Activated CD4-positive, alpha-beta T cell treated with anti-CD3 and anti-CD28 coated beads, Interleukin-2, Interleukin-6, amounts not matched to agents 100 ng/mL and 50 ng/mL, durations not matched to agents 16 hours and 8 hours (primary cell): ENCODE results near the gene AKR1B1.
A peak's percentile ranks its signal among the peaks of the same experiment; 100 is the strongest.

Experiments used
- DNase-seq: peaks from one replicate; pipeline ENCODE4 v3.0.0-alpha.2; 2020

AKR1B1 gene

GRCh38 chr7:134443396-134444070, 15.4 kb downstream of the AKR1B1 start:
- no peak for DNase-seq

- no peak for DNase-seq
Observed at GRCh38 chr7:134442441-134443220, 16.3 kb downstream of the AKR1B1 start.

DNA sequence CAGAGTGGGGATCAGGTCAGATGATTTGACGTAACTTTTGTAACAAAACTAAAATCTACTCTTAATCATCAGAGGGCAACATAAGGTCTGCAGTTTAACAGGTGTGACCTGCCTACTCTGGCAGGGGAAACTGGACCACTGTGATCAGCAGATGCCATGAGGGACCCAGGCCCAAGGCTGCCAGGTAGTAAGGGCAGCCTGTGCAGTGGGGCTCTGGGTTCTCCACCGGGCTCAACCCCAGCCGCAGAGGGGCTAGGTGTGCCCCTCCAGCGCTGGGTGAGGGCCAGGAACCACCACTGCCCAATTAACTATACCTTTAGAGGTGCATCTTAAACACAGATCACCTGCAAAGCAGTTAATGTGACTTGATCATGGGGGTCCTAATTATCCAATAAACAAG, 17.6 kb downstream of the AKR1B1 start:
- no peak for DNase-seq

- no peak for DNase-seq
Observed at GRCh38 chr7:134440476-134440875, 18.4 kb downstream of the AKR1B1 start.

DNA sequence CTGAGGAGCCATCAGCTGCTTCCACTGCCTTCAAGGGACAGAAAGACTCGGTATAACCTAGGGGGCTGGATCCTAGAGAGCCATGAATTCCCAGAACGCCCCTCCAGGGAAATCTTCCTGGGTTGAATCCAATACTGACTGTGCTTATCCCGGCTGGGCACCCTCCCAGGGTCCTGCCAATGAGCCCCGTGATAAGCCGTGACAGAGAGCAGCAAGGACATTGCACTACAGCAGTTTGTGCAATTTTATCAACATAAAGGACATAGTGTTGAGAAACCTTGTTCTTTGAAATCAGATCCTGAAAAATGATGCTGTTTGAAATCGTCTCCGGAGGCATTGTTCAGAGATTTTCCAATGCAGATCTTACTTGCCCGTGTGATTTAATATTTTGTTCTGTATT, 18.8 kb downstream of the AKR1B1 start:
- no peak for DNase-seq

GRCh38 chr7:134438946-134439345, 20.0 kb downstream of the AKR1B1 start:
- DNase-seq, result no peak

GRCh38 chr7:134435161-134435920, 23.6 kb downstream of the AKR1B1 start:
- DNase-seq, result no peak

DNA sequence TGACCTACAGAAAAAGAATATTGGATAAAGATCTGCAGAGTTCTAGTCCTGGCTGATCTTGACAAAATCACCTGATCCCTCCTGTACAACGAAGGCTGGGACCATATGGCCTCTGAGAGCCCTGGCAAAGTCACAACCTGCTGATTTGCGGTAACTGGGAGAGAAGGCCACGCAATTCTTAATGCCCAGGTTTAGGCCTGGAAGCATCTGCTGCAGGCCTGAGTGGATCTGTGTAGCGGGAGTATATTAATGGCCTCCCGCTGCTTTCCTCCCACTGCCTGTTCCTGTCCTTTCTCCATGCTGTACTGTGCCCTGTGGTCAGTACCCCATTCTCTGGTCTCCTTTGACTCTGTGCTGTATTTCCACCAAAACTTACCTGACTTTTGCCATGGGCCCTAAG, 24.2 kb downstream of the AKR1B1 start:
- no peak for DNase-seq

DNA sequence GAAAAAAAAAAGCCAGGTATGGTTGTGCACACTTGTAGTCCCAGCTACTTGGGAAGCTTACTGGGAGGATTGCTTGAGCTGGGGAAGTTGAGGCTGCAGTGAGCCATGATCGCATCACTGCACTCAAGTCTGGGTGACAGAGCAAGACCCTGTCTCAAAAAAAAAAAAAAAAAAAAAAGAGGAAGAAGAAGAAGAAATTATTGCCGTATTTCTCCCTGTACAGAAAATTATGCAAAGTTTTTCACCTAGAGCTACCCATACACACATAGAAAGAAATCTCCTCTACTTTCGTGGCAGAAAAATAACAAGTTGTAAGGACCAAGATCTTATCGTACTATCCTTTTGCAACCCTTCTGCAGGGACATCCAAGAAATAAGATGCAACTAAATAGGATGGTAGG, 25.5 kb downstream of the AKR1B1 start:
- no peak for DNase-seq

DNA sequence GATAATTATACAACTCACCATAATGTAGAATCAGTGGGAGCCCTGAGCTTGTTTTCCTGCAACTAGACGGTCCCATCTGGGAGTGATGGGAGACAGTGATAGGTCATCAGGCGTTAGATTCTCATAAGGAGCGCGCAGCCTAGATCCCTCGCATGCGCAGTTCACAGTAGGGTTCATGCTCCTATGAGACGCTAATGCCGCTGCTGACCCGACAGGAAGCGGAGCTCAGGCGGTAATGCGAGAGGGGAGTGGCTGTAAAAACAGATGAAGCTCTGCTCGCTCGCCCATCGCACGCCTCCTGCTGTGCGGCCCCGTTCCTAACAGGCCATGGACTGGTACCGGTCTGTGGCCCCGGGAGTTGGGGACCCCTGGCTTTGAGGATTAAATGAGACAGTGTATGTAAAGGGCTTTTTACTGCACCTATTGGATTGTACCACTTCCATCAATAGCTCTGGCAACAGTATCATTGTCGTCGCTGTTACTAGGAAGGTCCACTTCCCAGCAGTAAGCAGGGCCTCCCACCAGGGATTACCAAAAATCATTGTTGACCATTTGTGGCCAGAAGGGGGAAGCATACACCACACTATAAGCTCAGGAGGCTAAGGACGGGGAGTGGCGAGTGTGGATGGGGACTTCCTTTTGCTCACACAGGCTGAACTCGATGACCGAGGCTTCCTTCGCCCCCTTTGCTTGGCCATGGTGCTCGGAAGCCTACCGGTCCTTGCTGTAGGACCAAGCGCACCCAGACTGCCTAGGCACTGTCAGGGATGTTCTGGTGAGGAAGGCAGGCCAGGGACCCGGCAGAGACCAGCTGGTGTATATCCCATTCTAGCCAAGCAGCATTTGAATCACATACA, 26.4 kb downstream of the AKR1B1 start:
- DNase-seq, result peak; percentile 87

GRCh38 chr7:134431815-134432214, 27.1 kb downstream of the AKR1B1 start:
- DNase-seq, result no peak

DNA sequence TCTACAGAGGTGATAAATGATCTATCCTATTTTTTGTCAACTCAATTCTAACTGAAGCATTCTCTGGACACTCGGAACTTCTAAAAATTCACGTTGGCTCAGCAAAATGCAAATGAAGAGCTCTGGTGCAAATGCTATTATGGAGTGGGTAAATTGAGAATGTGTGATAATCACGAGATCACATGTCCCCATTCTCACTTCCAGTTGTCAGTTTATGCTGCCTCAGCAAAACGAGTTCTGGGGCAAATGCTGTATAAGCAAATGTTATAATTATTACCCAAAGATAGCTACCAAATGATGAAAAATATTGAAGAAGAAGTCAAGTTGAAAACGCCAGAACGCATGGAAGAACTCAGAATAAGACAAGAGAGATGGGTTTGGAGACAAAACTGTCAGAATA, 29.4 kb downstream of the AKR1B1 start:
- no peak for DNase-seq

GRCh38 chr7:134428942-134429341, 30.0 kb downstream of the AKR1B1 start:
- DNase-seq, result no peak

DNA sequence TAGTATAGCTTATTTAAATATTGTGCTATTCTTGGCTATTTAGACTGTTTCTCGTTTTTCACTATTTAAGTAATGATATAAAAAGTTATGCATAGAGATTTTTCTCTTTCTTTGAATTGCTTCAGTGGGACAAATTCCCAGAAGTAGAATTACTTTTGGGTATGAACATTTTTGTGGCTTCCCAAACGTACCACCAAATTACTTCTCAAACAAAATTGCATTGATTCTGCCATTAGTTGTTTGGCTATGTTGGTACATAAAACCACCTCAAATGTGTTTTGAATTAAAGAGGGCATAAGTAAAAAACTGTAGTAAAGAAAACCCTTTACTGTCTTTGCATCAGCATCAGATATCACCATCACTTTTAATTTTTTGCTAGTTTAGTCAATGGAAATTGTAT, 31.0 kb downstream of the AKR1B1 start:
- no peak for DNase-seq

GRCh38 chr7:134425777-134426176, 33.1 kb downstream of the AKR1B1 start:
- no peak for DNase-seq

DNA sequence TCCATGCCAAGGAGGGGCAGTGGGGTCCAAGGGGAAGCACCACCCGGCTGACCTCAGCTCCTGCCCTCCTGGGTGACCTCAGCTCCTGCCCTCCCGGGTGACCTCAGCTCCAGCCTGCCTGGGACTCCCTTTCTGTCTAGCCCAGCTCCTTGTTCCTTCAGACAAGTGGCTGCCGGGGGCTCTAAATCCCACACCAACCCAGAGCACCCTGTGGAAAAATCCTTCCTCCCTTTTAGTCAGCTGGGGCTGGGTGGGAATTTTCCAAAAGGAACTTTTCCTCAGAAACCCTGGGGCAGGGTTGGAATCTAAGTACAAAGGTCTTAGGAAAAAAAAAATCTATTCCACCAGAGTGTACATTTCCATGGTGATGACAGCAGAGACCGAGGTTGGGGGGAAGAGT, 36.3 kb downstream of the AKR1B1 start:
- DNase-seq, result no peak

DNA sequence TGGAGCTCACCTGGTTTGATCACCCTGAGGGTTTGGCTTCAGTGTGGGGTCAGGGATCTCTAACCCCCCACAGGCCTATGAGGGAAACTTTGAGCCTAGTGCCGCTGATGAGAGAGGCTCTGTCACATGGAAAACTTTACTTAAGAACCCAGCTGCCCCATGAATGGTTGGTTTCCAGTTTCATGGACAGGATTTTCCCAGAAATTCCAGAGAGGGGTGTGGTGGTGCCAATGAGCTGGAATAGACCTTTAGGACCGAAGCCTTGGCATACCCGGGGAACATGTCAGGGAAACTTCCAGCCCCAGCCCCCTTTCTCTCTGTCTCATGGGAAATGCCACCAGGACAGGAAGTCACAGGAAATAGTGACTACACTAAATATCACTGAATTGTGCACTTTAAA, 36.9 kb downstream of the AKR1B1 start:
- no peak for DNase-seq

- DNase-seq, result peak; percentile 17
Observed at GRCh38 chr7:134420424-134421125, 38.3 kb downstream of the AKR1B1 start.

DNA sequence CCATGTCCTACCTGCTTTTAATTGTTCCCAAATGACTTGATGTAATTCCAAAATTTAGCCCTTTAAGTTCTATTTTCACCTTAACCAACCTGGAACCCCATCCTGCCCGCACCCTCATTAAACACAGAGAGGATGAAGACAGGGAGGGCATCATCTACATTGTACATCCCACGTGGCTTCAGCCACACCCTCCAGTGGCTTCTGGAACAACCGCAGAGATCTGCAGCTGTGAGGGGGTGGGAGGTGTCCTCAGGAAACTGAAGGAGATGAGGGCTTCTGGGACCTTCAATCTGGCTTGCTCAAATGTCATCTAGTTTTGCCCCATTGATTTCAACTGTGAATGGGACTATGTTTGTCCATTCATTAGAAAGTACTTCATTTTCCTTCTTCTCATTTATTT, 39.0 kb downstream of the AKR1B1 start:
- DNase-seq, result no peak

- DNase-seq, result no peak
Observed at GRCh38 chr7:134419085-134419484, 39.8 kb downstream of the AKR1B1 start.

DNA sequence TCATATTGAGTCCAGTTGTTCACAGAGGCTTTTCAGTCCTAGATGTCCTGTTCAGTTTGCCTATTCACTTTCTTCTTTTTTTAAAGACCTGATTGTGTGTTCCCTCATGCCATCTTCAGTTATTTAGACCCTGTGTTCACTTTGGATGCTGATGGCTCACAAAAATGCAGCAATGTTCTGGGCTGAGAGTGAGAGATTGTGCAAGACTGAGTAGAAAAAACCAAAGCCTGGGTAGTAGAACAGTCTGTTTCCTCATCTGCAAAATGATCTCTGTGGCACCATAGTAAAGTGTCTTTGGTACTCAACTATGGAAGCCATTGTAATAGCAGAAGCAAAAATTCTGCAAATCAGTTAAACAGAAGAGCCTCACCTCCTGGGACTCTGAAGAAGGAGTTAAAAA, 43.2 kb downstream of the AKR1B1 start:
- DNase-seq, result no peak

- no peak for DNase-seq
Observed at GRCh38 chr7:134414109-134414508, 44.8 kb downstream of the AKR1B1 start.
